ENCODE results near the gene SHMT1.

DNA sequence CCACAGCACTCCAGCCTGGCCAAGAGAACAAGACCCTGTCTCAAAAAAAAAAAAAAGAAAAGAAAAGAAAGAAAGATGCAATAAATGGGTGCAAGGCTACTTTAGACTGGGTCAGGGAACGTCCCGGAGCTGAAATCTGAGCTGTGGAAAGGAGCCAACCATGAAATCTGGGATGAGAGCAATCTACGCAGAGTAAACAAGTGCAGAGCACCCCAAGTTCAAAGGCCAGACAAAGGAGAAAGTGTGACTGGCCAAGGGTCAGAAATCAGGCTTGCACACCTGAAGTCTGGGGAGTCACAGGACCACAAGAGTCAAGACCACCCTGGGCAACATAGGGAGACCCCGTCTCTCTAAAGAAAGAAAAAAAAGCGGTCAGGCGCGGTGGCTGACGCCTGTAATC, 2.8 kb downstream of the SHMT1 start:
- TF ChIP-seq CTBP1 (IDR thresholded peaks at IDR 0.05; ENCODE audit: borderline replicate concordance), result no peak
- no peak for TF ChIP-seq TARDBP (IDR thresholded peaks at IDR 0.05)
- no peak for TF ChIP-seq ZNF384 (IDR thresholded peaks at IDR 0.05)
- no peak for TF ChIP-seq NFRKB (IDR thresholded peaks at IDR 0.05)
- TF ChIP-seq, protein P1, sequence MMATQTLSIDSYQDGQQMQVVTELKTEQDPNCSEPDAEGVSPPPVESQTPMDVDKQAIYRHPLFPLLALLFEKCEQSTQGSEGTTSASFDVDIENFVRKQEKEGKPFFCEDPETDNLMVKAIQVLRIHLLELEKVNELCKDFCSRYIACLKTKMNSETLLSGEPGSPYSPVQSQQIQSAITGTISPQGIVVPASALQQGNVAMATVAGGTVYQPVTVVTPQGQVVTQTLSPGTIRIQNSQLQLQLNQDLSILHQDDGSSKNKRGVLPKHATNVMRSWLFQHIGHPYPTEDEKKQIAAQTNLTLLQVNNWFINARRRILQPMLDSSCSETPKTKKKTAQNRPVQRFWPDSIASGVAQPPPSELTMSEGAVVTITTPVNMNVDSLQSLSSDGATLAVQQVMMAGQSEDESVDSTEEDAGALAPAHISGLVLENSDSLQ (IDR thresholded peaks at IDR 0.05), result no peak
- TF ChIP-seq L3MBTL2 (conservative IDR thresholded peaks at IDR 0.05), result no peak
- no peak for TF ChIP-seq FOXA1 (IDR thresholded peaks at IDR 0.05)

Data from HEK293T (cell line).